ENCODE results near the gene CCDC137.

DNA sequence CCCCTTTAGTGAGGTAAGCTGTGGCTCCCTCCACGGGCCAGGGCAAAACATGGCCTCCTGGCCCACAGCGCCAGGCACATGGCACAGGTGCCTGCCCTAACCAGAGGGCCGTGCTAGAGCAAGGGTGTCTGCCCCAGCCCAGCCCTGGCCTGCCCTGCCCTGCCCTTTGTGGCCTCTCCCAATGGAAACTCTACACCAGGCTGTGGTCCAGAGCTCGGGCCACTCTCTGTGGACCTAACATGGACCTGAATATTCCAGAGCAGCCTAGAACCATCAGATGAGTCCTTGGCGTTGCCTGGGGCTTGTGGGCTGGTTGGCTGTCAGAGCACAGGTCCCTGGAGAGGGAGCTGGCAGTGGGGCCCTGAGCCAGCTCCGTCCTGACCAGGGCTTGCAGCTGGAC, 28.7 kb downstream of the CCDC137 start:
- TF ChIP-seq CTCF (IDR thresholded peaks at IDR 0.05) (no peak), POLR2A (IDR thresholded peaks at IDR 0.05) (no peak)

Measured in prostate gland (tissue), 2 donors.